Measurements from ENCODE around the gene FBXW7. TPM values are rescaled to one million over a fixed set of nuclear protein-coding genes. Genes with fewer than 3 reads are reported as not detected.
A peak's percentile ranks its signal among the peaks of the same experiment; 100 is the strongest.

The FBXW7 gene
- total and polyA plus RNA-seq, 2 experiments from 2014 or later, result 19.7 to 67.7 TPM

DNA sequence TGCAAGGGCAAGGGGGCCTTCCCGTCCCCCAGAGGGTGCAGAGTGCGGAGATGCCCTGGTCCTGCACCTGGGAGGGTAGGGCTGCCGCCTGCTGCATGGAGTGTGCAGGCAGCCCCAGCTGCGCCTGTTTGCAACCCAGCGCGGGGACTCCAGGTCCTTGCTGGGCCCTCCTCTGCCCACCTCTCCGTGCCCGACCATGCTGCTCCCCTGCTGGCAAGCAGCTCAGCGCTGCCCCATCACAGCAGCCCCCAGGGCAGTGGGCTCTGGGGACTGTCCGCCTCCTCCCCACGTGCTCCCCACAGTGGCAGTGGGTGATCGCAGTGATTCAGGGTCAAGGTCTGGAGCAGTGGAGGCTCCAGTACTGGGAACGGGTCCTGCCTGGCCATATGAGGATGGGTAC is 5.0 kb upstream of the FBXW7 start:
- TF ChIP-seq, protein P1, sequence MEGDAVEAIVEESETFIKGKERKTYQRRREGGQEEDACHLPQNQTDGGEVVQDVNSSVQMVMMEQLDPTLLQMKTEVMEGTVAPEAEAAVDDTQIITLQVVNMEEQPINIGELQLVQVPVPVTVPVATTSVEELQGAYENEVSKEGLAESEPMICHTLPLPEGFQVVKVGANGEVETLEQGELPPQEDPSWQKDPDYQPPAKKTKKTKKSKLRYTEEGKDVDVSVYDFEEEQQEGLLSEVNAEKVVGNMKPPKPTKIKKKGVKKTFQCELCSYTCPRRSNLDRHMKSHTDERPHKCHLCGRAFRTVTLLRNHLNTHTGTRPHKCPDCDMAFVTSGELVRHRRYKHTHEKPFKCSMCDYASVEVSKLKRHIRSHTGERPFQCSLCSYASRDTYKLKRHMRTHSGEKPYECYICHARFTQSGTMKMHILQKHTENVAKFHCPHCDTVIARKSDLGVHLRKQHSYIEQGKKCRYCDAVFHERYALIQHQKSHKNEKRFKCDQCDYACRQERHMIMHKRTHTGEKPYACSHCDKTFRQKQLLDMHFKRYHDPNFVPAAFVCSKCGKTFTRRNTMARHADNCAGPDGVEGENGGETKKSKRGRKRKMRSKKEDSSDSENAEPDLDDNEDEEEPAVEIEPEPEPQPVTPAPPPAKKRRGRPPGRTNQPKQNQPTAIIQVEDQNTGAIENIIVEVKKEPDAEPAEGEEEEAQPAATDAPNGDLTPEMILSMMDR (IDR thresholded peaks at IDR 0.05; ENCODE audit: low read depth, low read length), result no peak
- H3K9me3 ChIP-seq (ENCODE audit: low read depth), result no peaks in the 10 kb centered on the region
- no peak overlapping the region for H3K4me3 ChIP-seq
- no peaks in the 10 kb centered on the region for H3K4me1 ChIP-seq (ENCODE audit: low read depth)
- H3K27me3 ChIP-seq, result no peaks in the 10 kb centered on the region
- DNase-seq (ENCODE audit: low read depth in 1 of 2, low spot score in 1 of 2), result no peak
- H3K27ac ChIP-seq, result no peak overlapping the region
- H3K36me3 ChIP-seq, result no peaks in the 10 kb centered on the region

DNA sequence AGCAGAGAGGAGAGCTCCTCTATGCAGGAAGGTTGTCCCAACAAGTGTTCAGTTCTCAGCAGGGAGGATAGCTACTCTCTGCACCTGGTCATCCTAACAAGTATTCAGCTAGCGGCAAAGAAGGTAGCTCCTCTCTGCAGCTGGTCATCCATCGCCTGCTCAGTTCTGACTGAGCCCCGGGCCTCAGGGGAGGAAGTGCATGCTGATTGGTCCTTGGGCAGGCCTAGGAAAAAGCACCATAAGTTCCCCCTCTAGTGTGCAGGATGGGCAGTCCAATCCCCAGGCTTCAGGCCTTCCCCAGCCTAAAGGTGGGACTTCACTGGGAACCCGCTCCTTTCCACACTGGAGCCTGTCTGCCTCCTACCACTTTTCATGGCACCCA is 4.4 kb upstream of the FBXW7 start:
- Histone ChIP-seq H3K27ac (no peak overlapping the region), H3K4me3 (no peak overlapping the region)
- no peak for DNase-seq (ENCODE audit: low read depth in 1 of 2, low spot score in 1 of 2)

DNA sequence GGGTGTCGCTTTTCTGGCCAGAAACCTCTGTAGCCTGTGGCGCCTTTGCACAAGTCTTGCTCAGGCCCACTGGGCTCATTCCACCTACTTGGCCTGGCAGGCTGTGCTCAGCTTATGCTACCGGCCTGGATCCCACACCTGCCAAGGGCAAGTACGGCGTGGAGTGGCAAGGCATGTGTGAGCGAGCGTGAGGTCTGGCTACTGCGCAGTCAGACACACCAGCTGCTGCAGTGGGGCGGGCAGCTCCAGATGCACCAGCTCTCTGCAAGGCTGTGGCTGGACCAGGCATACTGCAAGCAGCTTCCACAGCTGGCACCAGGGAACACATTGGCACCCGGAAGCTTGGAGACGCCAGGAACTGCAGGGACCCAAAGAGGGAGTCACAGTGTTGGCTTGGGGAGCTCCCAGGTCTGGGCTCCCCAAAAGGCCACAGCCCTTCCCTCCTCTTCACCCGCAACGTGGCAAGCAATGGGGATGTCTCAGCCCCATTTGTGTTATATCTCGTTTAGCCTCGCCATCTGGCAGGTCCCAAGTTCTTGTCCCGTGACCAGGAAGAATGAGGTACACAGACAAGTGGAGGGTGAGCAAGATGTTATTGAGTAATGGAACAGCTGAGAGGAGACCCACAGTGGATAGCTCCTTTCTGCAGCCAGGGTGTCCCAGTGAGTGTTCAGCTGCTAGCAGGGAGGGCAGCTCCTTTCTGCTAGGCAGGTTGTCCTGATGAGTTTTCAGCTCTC is 3.8 kb upstream of the FBXW7 start:
- no peaks in the 10 kb centered on the region for H3K36me3 ChIP-seq
- H3K27ac ChIP-seq, result no peak overlapping the region
- no peak overlapping the region for H3K4me3 ChIP-seq
- TF ChIP-seq, protein P1 (IDR thresholded peaks at IDR 0.05; ENCODE audit: low read depth, low read length), result no peak
- no peaks in the 10 kb centered on the region for H3K27me3 ChIP-seq
- H3K4me1 ChIP-seq (ENCODE audit: low read depth), result no peaks in the 10 kb centered on the region
- H3K9me3 ChIP-seq (ENCODE audit: low read depth), result no peaks in the 10 kb centered on the region
- DNase-seq (ENCODE audit: low read depth in 1 of 2, low spot score in 1 of 2), result no peak

More for the DNA sequence above, 4.4 kb upstream of the FBXW7 start:
- Histone ChIP-seq H3K9me3 (ENCODE audit: low read depth) (no peaks in the 10 kb centered on the region), H3K36me3 (no peaks in the 10 kb centered on the region), H3K4me1 (ENCODE audit: low read depth) (no peaks in the 10 kb centered on the region), H3K27me3 (no peaks in the 10 kb centered on the region)
- TF ChIP-seq, protein P1 (IDR thresholded peaks at IDR 0.05; ENCODE audit: low read depth, low read length), result no peak

DNA sequence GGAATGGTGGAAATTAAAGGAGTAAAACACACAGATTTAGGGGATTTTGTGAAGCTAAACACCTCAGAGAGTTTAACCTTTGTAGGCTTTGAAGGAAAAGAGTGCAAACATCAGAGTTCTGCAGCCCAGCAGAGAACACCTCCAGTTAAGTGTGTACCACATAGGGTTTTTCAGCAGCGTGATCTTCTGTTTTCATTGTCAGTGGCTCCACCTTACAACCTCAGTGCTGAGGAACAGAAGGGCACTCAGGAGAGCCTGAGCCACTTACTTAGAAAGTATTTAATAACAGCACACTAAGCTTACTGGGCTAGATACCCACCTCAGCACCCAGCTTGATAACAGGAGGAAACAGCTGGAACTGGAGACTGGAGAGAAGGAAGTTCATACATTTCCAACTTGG is 2.0 kb upstream of the FBXW7 start:
- no peaks in the 10 kb centered on the region for H3K27me3 ChIP-seq
- no peaks in the 10 kb centered on the region for H3K36me3 ChIP-seq
- no peak overlapping the region for H3K27ac ChIP-seq
- no peaks in the 10 kb centered on the region for H3K9me3 ChIP-seq (ENCODE audit: low read depth)
- H3K4me1 ChIP-seq (ENCODE audit: low read depth), result peaks cover 15% of the 10 kb centered on the region
- DNase-seq (ENCODE audit: low read depth in 1 of 2, low spot score in 1 of 2), result no peak
- no peak overlapping the region for H3K4me3 ChIP-seq
- TF ChIP-seq, protein P1 (IDR thresholded peaks at IDR 0.05; ENCODE audit: low read depth, low read length), result no peak

DNA sequence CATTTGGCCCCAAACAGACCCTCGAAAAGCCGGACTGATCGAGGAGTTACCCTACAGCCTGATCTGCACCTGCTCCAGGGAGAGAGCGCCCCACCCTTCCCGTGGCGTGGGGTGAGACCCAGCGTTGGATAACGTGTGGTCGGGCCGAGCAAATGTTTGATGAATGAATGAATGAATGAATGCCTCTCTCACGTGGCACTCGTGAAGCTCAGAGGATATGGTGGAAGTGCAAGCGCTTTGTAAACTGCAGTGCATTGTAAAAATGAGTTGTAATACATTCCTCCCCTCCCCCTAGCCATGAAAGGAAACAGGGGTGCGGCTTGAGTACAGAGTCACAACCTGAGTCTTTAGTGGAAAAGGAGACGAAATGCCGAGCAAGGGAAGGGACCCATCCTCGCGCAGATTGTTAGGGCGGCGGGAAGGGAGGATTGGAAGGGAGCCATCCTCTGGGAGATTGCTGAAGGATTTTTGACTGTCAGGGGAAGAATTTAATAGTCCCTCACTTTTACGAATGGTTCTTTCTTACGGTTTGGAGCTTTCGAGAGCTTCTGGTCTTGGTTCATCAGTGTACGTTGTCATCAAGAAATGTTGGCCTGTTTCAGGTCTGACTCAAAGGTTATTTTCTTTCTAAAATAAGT is 772 bp upstream of the FBXW7 start:
- H3K9me3 ChIP-seq (ENCODE audit: low read depth), result no peaks in the 10 kb centered on the region
- no peaks in the 10 kb centered on the region for H3K27me3 ChIP-seq
- peak overlapping the region; percentile 90 for H3K27ac ChIP-seq
- H3K4me3 ChIP-seq, result peak overlapping the region; percentile 75
- DNase-seq (ENCODE audit: low read depth in 1 of 2, low spot score in 1 of 2), result peak; percentile 49 to 52
- TF ChIP-seq, protein P1 (IDR thresholded peaks at IDR 0.05; ENCODE audit: low read depth, low read length), result no peak
- H3K4me1 ChIP-seq (ENCODE audit: low read depth), result peaks cover 23% of the 10 kb centered on the region
- no peaks in the 10 kb centered on the region for H3K36me3 ChIP-seq
